HG02938 (cell line): ENCODE results near the gene ODAD3.
"Not testable (repeated sequence)": the region's sequence is repeated elsewhere in the genome, so short reads cannot be mapped to it uniquely, and the experiment has no call there.

Experiments used
- ATAC-seq: cut with Tn5 transposase; IDR thresholded peaks from one replicate; pipeline ENCODE4 v1.9.1; 2021; ENCODE audit warnings: mild to moderate bottlenecking, moderate library complexity; ENCODE audit not compliant: unreplicated experiment

Gene ODAD3

GRCh38 chr19:11445141-11445540 is 10.2 kb upstream of the ODAD3 start:
- no peak for ATAC-seq

DNA sequence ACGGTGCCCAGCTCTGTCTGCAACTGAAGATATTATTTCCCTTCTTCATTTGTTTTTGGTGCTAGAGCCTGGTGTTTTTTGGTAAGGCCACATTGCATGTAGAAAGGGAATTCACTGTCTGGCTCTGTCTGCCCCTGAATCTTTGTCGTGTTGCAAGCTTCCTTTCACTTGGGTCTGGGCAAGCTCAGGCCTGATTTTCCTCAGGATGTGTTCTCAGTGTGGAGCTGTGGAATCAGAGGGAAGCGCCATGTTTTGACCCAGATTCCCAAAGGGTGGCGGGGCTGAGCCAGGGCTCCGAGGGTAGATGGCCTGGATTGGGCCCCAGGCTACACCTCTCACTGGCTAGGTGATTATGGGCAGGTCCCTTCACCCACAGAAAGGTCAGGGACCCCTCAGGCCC is 9.1 kb upstream of the ODAD3 start:
- ATAC-seq, result no peak

DNA sequence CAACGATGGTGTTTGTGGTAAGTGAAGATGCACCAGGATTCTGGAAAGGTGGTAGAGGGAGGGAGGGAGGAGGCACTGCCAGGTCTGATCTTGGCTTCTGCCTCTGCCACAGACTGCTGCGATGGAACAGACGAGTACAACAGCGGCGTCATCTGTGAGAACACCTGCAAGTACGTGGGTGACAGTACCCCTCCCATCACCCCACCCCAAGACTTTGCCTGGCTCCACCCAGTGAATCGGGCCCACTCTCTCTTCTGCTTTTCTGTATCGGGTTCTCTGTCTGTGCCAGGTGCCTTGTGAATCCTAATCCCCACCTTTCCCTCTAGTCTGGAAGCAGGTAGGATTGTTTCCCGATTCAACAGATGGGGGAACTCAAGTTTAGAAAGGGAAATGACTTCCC is 3.0 kb upstream of the ODAD3 start:
- ATAC-seq, result no peak

DNA sequence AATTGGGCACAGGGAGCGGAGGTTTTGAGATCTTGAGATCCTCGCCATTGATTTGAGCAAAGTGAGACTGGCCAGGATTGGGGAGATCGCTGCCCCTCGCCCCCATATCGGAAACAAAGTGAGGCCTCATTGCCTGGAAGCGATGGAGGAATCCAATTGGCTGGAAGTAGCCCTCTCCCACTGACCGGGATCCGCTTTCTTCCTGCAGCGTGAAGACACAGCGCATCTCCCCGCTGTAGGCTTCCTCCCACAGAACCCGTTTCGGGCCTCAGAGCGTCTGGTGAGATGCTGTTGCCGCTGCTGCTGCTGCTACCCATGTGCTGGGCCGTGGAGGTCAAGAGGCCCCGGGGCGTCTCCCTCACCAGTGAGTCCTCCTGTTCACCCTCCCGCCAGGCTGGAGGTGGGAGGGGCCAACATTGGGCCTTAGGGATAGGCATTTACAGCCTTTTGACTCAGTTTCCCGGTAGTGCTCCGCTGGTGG is 952 bp upstream of the ODAD3 start:
- ATAC-seq, result no peak

DNA sequence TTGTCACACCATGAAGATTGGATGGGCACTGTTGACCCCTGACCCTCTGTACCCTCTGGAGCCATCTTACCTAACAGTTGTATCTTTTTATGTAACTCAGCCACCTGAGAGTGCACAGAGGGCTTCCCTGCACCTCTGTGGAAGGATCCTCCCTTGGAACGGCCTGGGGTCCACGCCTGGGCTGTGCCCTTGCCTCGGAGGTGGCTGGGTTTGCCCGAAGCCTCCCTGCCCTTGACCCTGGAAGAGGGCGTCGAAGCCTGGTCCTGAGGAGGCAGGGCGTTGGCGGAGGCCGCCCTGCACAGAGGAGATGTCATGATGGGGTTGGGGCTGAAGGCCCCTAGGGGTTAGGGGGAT is 241 bp downstream of the ODAD3 start:
- ATAC-seq, result no peak

GRCh38 chr19:11433526-11433925 is 1.4 kb downstream of the ODAD3 start:
- ATAC-seq, result not testable (repeated sequence)

- no peak for ATAC-seq
These were observed 8.3 kb downstream of the ODAD3 start for GRCh38 chr19:11426656-11427055.

DNA sequence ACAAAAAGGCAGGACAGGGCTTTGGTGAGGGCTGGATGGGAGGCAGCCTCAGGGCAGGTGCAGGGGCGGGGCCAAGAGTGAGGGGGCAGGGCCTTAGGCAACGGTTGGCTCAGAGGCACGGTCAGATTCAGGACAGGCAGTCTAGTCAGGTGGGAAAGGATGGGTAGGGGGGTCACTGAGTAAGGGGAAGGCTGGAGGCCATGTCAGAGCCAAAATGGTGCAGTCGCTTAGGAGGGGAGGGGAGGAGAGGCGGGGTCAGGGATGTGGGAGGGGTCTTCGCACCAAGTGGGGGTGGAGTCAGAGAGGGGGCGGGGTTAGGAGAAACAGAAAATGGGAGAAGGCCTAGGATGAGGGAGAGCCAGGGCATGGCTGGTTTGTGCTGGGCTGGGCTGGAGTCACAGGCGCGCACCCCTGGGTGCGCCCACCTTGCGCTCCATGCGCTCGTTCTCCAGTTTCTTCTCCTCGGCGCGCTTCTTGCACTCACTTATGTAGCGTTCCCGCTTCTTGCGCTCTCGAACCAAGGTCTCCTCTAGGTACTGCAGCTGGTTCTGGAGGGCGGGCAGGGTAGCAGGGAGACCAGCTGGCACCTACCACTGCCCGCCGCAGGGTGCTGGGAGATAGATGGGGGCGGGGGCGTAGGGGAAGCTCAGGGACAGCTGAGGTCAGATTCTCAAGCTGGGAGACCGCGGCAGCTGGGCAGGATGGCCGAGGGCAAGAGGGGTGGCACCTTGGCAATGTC is 9.0 kb downstream of the ODAD3 start:
- ATAC-seq, result no peak

GRCh38 chr19:11423791-11424181 is 11.1 kb downstream of the ODAD3 start:
- no peak for ATAC-seq

GRCh38 chr19:11423164-11423790 is 11.6 kb downstream of the ODAD3 start:
- no peak for ATAC-seq

GRCh38 chr19:11422163-11423065 is 12.5 kb downstream of the ODAD3 start:
- no peak for ATAC-seq

GRCh38 chr19:11421371-11422098 is 13.4 kb downstream of the ODAD3 start:
- ATAC-seq, result no peak

- no peak for ATAC-seq
These were observed 14.2 kb downstream of the ODAD3 start for GRCh38 chr19:11420429-11421370.

GRCh38 chr19:11418549-11419506 is 16.1 kb downstream of the ODAD3 start, which contains the start of gene RGL3:
RGL3 (minus strand) TSS chr19:11419314; CDS start chr19:11419278, 36 bp downstream.
- ATAC-seq, result no peak

DNA sequence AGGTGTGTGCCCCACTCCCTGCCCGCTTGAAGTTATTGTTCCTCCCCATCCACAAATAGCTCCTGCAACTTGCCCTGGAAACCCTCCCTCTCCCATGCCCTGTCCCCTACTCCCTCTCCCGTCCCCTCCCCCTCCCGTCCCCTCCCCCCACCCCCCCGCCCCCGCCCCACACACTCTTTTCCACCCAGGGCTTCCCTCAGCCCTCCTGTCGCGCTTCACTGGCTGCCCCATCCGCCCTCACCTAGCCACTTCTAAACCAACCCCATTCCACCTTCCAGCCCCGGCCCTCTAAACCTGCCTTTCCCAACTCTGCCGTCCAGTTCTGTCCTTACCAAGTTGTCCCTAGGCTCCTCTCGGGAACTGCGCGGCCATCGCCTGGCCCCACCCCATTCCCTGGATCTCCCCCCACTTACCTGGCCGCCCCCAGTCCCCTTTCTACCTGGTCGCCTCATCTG is 16.8 kb downstream of the ODAD3 start:
- no peak for ATAC-seq

GRCh38 chr19:11416346-11417052 is 18.4 kb downstream of the ODAD3 start:
- ATAC-seq, result no peak

DNA sequence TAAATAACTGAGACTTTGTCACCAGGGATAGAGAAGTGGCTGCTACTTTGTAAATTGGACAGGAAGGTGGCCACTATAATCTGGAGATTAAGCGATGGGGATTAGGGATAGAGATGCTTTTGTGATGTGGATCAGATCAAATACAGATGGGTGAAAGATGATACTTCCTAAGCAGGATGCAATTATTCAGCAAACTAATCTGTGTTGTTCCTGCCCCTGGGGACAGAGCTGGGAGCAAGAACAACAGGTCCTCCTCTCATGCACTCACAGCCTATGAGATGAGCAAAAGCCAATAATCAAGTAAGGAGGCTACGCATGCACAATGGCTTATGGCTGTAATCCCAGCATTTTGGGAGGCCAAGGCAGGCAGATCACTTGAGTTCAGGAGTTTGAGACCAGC is 20.4 kb downstream of the ODAD3 start:
- ATAC-seq, result no peak

DNA sequence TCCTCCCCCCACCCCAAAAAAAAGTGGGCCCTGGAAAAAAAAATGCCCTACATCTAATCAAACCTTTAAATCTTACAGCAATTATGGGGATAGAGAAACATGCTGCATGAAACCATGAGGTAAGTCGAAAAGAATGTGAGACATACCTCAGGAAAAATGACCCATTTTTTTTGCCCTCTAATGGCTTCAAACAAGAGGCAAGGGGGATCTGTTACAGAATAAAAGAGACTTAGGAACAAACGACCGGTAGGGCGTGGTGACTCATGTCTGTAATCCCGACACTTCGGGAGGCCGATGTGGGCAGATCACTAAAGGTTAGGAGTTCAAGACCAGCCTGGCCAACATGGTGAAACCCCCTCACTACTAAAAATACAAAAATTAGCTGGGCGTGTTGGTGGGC is 24.2 kb downstream of the ODAD3 start:
- no peak for ATAC-seq
